Mesenteric fat pad (tissue), 1 donor: ENCODE results near the gene SRC. TPM values are rescaled to one million over a fixed set of nuclear protein-coding genes. Genes with fewer than 3 reads are reported as not detected.

ENCODE experiments used
- DNase-seq: peaks from one replicate; pipeline ENCODE4 v3.0.0-alpha.2; 2020; ENCODE audit warnings: low spot score
- long read RNA-seq: library from polyadenylated mRNA; unstranded; transcript quantifications from one replicate; pipeline ENCODE4 v2.0.0, GENCODE V29; 2020
- total RNA-seq: library from RNA; stranded (reverse); fragmentation: NEBNext Ultra II Directional; extraction: Animal tissue kit (Norgen Biotek cat#: 25700); gene quantifications from one replicate; pipeline ENCODE4 v1.2.1, GENCODE V29; 2021
- donor health status: DM: yes; HTN: yes; CAD: no.

The SRC gene
- 23.9 TPM for total RNA-seq
- long read RNA-seq, partial matches to known transcripts: 3 of 3 reads
- long read RNA-seq, other reads (novel, unspliced or antisense): 0 of 3 reads

DNA sequence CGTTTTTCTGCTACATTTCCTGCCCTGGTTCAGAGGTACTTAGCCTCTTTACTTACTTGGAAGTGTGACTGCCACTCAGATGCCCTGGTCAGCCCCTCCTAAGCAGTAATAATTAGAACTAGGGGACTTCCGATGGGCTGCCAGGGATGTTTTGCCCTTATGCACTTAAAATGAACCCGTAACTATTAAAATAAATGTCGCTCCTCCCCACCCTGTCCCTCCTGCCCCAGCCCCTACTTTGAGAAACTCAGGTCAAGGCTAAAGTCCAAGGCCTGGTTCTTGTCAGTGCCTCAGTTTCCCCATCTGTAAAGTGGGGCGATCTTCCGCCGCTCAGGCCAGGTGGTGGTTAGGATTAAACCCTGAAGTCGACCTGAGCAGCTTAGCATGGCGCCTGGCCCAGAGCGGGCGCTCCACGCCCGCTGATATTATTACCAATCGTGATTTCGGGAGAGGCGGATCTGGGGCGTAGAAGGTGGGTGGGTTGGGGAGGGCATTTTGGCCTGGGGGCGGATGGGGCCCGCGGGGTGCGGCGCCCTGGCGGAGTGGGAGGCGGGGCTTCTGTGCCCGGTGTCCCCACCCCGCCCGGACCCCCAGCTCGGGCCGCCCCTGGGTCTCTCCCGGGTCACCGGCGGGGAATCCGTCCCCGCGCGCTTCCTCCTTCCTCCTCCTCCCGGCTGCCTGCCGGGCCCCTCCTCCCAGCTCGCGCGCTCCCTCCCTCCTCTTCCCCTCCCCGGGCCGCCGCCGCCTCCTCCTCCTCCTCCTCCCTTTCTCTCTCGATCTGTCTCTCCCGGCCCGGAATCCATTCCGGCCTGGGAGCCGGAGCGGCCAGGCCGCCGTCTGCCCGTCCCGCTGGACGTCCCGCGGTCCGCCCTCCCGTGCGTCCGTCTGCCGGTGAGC is at the start of gene SRC:
Gene SRC (plus strand): TSS at position 802 of the 897 bp plus-strand sequence. CDS start 38,014 bp downstream, outside the sequence.
- peak; percentile 94 for DNase-seq

DNA sequence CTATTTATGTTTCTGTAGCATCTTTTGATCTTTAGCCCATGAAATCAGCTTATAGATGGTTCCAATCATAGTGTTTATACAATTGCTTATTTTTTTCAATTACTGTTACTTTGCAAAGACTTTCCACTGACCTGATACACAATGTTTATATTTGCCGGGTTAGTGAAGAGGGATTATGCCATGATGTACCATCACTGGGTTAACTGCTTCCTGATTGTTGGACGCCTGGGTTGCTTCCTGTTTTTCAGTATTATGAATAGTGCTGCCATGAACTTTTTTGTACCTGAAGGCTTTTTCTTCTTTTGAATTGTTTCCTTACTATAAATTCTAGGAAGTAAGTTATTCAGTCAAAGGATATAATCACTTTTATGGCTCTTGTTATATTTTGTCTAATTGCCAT is 49.6 kb upstream of the SRC start:
- no peak for DNase-seq

DNA sequence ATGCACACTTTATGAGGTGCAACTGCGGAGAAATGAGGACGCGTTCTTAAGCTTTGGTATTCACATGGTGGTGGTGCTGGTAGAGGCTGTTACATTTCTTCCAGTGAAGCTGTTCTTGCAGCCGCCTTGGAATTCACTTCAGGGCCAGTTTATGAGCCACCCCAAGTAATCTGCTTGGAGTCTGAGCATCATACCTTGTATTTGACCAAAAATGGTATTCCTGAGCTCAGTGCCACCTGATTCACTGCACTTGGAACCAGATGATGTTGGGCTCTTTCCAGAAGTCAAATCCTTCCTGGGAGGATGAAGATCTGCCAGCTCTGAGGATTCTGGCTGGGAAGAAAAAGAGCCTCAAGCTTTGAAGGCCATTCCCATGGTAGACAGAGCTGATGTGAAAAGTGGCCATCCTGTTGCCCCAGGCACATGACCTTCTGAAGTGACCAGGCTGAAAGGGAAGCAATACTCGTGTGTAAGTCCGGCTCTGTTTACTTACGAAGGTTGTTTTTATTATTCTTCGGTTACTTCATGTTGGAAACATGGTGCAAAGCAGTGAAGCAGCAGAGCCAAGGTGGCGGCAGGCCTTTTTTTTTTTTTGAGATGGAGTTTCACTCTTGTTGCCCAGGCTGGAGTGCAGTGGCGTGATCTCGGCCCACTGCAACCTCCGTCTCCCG is 48.7 kb upstream of the SRC start:
- DNase-seq: no peak

DNA sequence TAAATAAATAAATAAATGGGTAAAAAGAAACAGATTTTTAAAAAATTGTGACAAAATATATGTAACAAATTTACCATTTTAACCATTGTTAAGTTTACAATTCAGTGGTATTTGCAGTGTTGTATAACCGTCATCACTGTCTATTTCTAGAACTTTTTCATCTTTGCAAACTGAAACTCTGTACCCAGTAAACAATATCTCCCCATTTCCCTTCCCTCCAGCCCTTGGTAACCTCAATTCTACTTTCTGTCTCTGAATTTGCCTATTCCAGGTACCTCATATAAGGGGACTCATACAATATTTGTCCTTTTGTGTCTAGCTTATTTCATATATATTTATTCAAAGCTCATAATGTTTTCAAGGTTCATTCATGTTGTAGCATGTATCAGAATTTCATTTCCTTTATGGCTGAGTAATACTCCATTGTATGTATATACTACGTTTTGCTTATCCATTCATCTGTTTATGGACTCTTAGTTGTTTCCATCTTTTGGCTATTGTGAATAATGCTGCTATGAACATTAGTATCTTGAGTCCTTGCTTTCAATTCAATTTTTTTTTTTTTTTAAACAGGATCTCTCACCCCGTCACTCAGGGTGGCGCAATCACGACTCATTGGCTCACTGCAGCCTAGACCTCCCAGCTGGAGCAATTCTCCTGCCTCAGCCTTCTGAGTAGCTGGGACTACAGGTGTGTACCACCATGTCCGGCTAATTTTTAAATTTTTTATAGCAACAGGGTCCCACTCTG is 47.6 kb upstream of the SRC start:
- no peak for DNase-seq

DNA sequence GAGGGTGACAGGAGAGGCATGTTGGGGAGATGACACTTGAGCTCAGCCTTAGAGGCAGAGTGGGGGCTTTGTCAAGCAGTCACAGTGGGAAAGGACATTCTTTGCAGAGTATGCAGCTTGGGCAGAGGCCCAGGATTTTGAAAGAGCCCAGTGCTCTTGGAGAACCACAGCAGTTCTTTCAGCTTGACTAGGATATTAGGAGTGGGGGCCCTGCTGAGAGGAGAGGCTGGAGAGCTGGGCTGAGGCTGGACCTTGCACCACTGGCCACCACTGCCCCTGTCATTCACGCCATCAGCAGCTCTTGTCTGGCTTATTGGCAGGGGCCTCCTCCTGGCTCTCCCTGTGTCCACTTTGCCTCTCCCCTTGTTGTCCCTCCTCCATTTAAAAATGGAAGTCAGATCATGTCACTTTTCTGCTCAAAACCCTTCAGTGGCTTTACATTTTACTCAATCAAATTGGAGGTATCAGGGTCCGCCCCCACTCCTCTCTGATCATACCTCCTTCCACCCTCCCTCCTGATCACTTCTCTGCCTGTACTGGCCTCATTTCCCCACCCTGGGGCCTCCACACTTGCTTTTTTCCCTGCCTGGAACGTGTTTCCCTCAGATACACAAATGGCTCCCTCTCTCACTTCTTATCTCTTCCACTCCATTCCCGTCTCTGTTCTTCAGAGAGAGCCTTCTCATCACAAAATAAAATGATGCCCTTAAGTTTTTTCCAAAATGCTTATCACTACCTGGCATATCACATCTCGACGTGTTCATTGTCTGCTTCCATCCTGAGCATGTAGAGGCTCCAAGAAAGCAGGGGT is 46.0 kb upstream of the SRC start:
- no peak for DNase-seq

DNA sequence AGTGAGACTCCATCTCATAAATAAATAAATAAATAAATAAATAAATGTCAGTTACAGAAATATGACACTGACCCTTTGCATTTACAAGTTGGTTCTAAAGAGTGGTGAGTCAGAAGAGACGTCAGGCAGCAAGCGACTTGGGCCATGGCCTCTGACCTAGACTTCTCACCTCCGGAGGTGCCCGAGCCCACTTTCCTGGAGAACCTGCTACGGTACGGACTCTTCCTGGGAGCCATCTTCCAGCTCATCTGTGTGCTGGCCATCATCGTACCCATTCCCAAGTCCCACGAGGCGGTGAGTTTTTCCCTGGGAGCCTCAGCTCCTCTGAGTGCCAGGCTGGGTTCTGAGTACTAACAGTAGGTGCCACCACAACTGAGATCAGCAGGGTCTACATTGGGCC is 44.8 kb upstream of the SRC start:
- no peak for DNase-seq

DNA sequence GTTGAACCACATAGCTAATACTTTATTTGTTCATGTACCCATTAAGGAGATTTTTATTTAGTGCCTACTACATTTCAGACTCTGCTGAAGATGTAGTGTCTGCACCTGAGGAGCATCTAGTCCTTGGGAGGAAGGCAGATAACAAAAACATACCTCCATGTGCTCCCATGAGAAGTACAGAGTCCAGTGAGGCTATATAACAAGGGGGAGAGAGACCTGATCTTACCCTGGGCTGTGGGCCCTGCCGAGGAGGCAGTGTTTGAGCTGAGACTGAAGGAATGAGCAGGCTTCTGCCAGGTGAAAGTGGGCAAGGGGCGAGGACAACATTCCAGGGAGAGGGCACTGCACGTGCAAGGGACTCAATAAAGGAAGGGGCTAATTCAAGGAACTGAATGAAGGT is 44.4 kb upstream of the SRC start:
- DNase-seq: no peak

DNA sequence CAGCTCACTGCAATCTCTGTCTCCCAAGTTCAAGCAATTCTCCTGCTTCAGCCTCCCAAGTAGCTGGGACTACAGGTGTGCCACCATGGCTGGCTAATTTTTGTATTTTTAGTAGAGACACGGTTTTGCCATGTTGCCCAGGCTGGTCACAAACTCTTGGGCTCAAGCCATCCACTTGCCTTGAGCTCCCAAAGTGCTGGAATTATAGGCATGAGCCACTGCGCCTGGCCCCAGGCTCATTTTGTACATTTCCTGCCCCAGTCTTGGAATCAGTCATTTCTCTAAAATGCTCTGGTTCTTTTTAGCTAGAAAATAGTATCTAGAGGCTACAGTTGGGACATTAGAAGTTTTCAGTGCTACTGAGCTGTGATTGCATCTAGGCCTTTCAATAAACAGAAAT is 43.0 kb upstream of the SRC start:
- DNase-seq: no peak

DNA sequence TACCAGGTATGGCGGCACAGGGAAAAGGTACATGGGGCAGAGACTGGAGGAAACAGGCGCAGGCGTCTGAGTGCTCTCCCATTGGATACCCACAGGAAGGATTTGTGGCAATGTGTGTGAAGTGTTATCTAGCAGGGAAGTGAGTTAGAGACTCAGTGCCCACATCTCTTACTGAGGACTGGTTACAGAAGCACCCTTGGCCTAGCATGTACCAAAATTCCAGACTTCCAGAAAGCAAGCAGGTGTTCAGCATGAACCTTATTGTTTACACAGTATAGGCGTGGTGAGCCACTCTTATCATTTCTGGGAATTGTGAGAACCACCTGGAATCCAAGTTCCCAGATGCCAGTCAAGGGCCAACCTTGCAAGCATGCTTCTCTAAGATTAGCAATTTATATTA is 42.3 kb upstream of the SRC start:
- no peak for DNase-seq

DNA sequence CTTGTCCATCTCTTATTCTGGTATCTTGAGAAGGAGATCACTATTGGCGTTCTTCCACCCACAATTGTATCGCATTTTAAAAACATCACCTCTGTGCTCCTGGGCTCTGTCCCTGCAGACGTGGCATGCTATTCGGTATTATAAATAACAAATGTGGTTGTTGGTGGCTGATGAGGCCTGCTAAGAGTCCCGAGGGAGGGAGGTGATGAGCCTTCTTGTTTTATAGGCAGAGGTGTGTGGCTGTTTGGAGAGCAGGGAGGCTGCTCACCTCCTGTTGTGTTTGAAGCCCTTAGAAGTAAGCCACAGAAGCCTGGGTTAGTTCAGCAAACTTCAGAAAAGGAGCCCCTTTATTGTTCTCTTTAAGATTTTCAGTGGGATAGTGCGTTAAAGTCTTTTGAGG is 40.9 kb upstream of the SRC start:
- DNase-seq: no peak

DNA sequence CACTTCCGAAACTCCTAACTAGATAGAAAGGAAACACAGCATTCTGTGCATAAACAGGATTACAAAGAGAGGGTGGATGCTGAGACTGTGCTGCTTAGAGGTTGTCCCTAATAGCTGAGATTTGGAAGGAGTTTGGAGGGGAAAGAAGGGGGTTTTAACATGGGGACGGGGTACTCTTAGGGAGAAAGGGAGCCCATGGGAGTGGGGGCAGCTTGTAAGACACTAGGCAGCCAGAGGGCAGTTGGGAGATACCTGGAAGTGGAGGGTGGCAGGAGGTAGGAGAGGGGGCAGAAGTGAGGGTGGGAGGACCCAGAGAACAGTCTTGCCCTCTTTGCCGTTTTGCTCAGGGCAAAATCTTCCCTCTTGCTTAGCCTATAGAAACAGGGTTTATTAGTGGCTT is 40.1 kb upstream of the SRC start:
- no peak for DNase-seq

DNA sequence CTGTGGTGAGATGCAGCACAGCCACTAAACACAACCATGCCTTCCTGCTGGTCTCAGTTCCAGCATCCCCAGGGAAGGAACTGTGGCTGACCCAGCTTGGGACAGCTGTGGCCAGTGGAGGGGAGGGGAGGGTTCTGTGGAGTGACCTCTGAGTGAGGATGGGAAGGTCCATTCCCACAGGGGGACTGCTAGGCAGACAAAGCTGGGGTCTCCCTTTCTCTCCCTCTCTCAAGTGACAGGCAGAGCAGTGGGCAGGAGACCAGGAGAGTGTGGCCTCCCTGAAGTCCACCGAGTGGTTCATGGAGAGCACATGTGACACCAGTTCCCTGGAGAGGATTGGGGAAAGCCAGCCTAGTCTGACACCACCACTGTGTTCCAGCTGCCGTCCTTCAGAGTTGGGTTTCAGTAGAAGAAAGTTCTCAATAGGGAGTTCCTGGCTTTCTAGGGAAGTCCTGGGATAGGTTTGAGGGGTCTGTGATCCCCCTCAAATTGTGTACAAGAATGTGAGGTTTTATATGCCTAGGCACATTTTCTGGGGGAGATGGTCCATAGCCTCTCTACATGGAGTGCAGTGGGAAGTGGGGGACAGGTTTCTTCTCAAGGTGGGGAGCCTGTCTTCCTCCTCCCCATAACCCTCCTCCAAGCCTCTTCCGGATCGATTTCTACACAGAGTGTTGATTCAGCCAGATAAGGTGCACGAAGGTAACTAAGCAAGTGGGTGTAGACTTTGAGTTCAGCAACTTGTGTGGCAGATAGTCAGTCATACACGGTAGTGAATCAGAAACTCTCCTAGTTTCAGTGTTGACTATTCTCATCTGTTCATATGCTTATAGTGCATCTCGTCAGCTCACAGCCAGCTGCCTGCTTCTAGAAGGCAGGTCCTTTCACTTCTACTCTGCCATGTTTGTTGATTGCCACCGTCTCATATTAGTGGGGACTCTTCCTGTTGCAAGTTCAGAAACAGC is 37.6 kb upstream of the SRC start:
- DNase-seq: no peak

DNA sequence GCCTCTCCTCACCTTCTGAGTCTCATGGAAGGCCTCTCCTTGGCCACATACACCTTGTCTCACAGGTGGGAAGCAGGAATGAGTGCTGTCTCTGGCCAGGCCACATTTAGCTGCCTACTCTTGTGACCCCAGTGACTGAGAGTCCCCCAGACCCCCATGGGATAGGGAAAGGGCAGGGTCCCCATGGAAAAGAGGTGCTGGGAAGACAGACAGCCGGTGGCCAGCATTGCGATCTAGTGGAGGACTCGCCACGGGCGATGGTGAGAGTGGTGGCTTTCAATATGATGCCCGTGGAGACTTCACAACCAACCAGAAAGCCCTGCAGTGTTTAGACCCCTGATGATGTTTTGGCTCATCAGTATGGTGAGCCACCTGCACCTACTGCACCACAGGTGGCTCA is 36.6 kb upstream of the SRC start:
- no peak for DNase-seq

DNA sequence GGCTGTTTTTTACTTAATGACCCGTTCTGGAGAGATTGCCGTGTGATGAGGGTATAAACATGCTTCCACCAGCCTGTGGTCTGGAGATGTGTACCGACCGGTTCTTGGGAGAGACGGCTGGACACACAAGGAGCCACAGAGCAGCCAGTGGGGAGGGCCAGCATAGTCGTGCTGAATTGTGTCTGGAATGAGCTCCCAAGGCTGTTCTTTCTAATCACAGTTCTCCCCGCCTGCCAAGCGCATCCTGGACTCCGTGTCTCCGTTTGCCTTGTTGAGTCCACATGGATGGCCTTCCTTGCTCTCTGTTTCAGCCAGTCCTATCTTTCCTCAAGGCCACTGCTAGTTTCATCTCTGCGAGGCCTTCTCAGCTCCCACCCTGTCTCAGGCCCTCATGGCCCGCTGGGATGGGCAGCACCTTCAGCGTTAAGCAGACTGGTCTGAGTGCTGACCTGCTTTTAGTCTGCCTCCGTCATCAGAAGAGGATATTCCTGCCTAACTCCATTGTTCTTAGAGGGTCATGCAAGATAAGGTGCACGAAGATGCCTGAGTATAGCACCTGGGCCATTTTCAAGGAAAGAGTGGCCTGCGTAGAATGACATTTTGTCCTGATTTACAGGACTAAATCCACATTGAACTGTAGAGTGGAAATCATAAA is 35.9 kb upstream of the SRC start:
- DNase-seq: no peak

DNA sequence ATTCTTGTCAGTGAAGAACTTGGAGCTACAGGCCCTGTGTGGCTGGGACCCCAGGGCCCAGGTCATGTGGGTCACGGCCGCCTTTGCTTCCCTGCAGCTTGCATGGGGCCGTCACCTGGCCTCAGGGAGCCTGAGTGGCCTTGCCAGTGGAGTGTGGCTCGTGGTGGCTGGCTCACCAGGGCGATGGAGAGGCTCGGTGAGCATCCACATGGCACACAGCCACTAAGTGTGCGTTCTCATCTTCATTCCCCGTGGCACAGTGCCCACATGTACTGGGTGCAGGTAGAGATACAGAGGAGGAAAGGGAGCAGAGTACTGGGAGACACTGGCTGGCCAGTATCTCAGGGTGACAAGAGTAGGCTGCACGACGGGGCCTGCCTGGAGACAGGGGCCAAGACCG is 35.0 kb upstream of the SRC start:
- DNase-seq: no peak

DNA sequence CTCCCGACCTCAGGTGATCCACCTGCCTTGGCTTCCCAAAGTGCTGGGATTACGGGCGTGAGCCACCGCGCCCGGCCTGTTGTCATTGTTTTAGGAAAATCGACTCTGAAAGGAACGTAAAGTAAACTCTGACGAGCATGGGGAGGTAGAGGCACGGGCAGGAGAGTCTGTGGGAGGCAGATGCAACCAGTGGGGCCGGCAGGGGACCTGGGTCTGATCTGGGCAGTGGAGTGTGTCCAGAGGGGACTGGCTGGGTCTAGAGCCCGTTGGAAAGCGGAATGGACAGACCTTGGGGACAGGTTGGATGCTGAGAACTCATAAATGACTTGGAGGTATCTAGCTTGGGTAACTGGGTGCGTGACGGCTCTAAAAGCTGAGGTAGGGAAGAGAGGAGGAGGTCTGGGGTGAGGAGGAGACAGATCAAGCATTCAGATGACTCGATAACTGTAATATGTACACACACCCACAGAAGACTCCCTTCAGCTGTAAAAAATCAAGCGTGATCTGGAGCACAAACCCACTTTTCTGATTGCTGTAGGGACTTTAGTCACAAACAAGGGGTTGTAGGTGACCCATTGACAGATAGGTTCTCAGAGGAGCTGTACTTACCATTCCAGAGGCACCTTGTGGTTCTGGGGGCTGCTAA is 34.1 kb upstream of the SRC start:
- DNase-seq: no peak

DNA sequence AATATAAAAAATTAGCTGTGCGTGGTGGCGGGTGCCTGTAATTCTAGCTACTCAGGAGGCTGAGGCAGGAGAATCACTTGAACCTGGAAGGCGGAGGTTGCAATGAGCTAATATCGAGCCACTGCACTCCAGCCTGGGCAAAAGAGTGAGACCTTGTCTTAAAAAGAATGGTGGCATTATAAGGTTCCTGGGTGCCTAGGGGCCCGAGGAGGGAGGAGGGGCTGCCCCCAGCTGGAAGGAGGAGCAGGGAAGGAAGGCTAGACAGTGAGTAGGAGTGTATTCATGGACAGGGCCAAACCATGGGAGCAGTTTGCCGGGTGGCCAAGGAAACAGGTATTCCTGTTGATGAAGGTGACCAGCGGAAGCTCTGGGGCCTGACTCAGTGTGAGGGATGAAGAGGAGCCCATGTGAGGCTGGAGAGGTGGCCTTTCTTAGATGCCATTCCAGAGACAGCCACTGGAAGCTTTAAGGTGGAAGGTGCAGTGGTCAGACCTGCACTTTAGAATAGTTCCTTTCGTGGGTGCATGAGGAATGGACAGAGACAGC is 32.3 kb upstream of the SRC start:
- DNase-seq: no peak

DNA sequence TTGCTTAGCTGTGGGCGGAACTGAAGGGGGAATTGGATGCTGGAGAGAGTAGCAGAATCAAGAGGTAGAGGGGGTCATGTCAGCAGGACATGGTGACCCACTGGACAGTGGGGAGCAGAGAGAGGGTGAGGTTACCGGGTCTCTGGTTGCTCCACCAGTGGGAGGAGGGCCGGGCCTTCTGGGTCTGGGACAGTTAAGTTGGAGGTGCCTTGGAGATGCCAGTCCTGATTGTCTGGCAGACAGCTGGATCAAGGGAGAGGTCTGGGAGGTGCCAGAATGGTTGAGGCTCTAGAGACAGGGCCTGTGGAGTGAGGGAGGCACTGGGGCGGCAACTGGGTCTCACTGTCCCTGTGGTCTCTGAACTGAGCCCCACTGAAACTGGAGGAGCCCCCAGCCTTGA is 31.8 kb upstream of the SRC start:
- DNase-seq: no peak

DNA sequence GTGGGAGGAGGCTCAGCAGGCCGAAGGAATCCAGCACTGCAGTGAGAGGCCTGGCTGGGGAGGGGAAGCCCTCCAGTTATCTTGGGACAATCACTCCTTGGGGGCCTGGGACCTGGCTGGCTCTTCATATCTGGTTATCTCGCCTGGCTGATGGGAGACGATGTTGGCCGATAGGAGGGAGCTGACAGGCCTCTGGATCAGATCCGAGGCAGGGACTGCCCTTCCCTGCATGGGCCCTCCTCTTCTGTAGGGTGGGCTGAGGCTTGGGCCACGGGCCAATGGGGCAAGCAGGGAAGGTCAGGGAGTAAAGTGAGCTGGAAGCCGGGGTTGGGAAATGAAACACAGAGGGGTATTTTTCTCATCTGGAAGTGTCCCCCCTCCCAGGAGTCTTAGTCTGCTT is 31.3 kb upstream of the SRC start:
- no peak for DNase-seq
